WTC11 (cell line): Measurements from ENCODE around the gene SGIP1. TPM values are rescaled to one million over a fixed set of nuclear protein-coding genes. Genes with fewer than 3 reads are reported as not detected.

Experiments used
- ATAC-seq: fragments of 200-7000 bp; cut with Tn5 transposase; 2 replicates; pipeline ENCODE4 v1.10.0; 2021; ENCODE audit warnings: mild to moderate bottlenecking, moderate library complexity
- CTCF ChIA-PET: fragments of 300-600 bp; sonication (Branson Sonifier 250); formaldehyde crosslinking; loops from one replicate; lab custom pipeline; 2021; ENCODE audit warnings: antibody characterized with exemption; lab: Charles Lee
- POLR2A ChIA-PET: fragments of 350-600 bp; sonication (Branson Sonifier 250); formaldehyde crosslinking; loops from one replicate; lab custom pipeline; 2021; ENCODE audit warnings: antibody characterized with exemption; lab: Charles Lee
- DNase-seq: peaks from one replicate; pipeline ENCODE4 v3.0.0; 2021; ENCODE audit warnings: low spot score
- H3K27ac Mint-ChIP-seq: 2 replicates; pipeline ENCODE4 v1.8.0; 2021; ENCODE audit warnings: mixed read lengths
- H3K27me3 Mint-ChIP-seq: 2 replicates; pipeline ENCODE4 v1.8.0; 2021; ENCODE audit warnings: low read depth, mild to moderate bottlenecking, moderate library complexity, mixed read lengths
- H3K36me3 Mint-ChIP-seq: 2 replicates; pipeline ENCODE4 v1.8.0; 2021; ENCODE audit warnings: mixed read lengths
- H3K4me1 Mint-ChIP-seq: 2 replicates; pipeline ENCODE4 v1.8.0; 2022; ENCODE audit warnings: mixed read lengths
- H3K4me3 Mint-ChIP-seq: 2 replicates; pipeline ENCODE4 v1.8.0; 2021; ENCODE audit warnings: mild to moderate bottlenecking, moderate library complexity, mixed read lengths
- H3K9me3 Mint-ChIP-seq: 2 replicates; pipeline ENCODE4 v1.8.0; 2021; ENCODE audit warnings: mixed read lengths
- AFF4 ChIP-seq: sonication (generic); formaldehyde crosslinking; IDR thresholded peaks from 2 replicates; pipeline ENCODE4 v1.8.1; 2023; ENCODE audit warnings: mild to moderate bottlenecking, missing genetic modification reagents, borderline replicate concordance
- ARID4B ChIP-seq: sonication (generic); formaldehyde crosslinking; IDR thresholded peaks from 2 replicates; pipeline ENCODE4 v1.8.0; 2023; ENCODE audit warnings: missing genetic modification reagents, mild to moderate bottlenecking, borderline replicate concordance
- FOXK1 ChIP-seq: sonication (generic); formaldehyde crosslinking; IDR thresholded peaks from 2 replicates; pipeline ENCODE4 v1.8.0; 2022; ENCODE audit warnings: mild to moderate bottlenecking, moderate library complexity, missing genetic modification reagents
- GABPB1 ChIP-seq: sonication (generic); formaldehyde crosslinking; IDR thresholded peaks from 2 replicates; pipeline ENCODE4 v1.8.1; 2023; ENCODE audit warnings: mild to moderate bottlenecking, missing genetic modification reagents
- GRHL2 ChIP-seq: fragments of 250-450 bp; sonication (Bioruptor Pico); IDR thresholded peaks from 2 replicates; pipeline ENCODE4 v1.8.0; 2022; ENCODE audit warnings: mild to moderate bottlenecking, moderate library complexity; ENCODE audit not compliant: insufficient replicate concordance, severe bottlenecking
- HMGXB4 ChIP-seq: sonication (generic); formaldehyde crosslinking; IDR thresholded peaks from 2 replicates; pipeline ENCODE4 v1.8.1; 2023; ENCODE audit warnings: mild to moderate bottlenecking, moderate library complexity, missing genetic modification reagents
- IRF2 ChIP-seq: sonication (generic); formaldehyde crosslinking; IDR thresholded peaks from 2 replicates; pipeline ENCODE4 v1.8.0; 2022; ENCODE audit warnings: low read depth, missing genetic modification reagents, borderline replicate concordance
- KAT7 ChIP-seq: sonication (generic); formaldehyde crosslinking; IDR thresholded peaks from 2 replicates; pipeline ENCODE4 v1.8.1; 2023; ENCODE audit warnings: missing genetic modification reagents, mild to moderate bottlenecking, borderline replicate concordance
- NFYB ChIP-seq: sonication (generic); formaldehyde crosslinking; conservative IDR thresholded peaks from 2 replicates; pipeline ENCODE4 v1.8.0; 2022; ENCODE audit warnings: low read depth, missing genetic modification reagents
- NR3C1 ChIP-seq: sonication (generic); formaldehyde crosslinking; conservative IDR thresholded peaks from 2 replicates; pipeline ENCODE4 v1.8.1; 2023; ENCODE audit warnings: low read depth, mild to moderate bottlenecking, missing genetic modification reagents
- SMAD4 ChIP-seq: sonication (generic); formaldehyde crosslinking; IDR thresholded peaks from 2 replicates; pipeline ENCODE4 v1.8.0; 2022; ENCODE audit warnings: mild to moderate bottlenecking, missing genetic modification reagents
- total RNA-seq: library from RNA; stranded (reverse); gene quantifications from 3 replicates; pipeline ENCODE4 v1.2.3, GENCODE V29; 2021
- TF ChIP-seq, protein P1 (sequence below): fragments of 250-450 bp; sonication (Bioruptor Pico); IDR thresholded peaks from 2 replicates; pipeline ENCODE4 v1.9.0; 2021; ENCODE audit warnings: mild to moderate bottlenecking, borderline replicate concordance
- TF ChIP-seq, protein P2 (sequence below): sonication (generic); formaldehyde crosslinking; IDR thresholded peaks from 2 replicates; pipeline ENCODE4 v1.8.0; 2022; ENCODE audit warnings: mild to moderate bottlenecking, missing genetic modification reagents
- TF ChIP-seq, protein P3 (sequence below): sonication (generic); formaldehyde crosslinking; IDR thresholded peaks from 2 replicates; pipeline ENCODE4 v1.8.1; 2023; ENCODE audit warnings: mild to moderate bottlenecking, missing genetic modification reagents, moderate library complexity

SGIP1 gene
- total RNA-seq, 1 experiment from 2014 or later: 3.9 TPM

GRCh38 chr1:66556161-66556611, 22.2 kb downstream of the SGIP1 start (continued):
- TF ChIP-seq, protein P1, sequence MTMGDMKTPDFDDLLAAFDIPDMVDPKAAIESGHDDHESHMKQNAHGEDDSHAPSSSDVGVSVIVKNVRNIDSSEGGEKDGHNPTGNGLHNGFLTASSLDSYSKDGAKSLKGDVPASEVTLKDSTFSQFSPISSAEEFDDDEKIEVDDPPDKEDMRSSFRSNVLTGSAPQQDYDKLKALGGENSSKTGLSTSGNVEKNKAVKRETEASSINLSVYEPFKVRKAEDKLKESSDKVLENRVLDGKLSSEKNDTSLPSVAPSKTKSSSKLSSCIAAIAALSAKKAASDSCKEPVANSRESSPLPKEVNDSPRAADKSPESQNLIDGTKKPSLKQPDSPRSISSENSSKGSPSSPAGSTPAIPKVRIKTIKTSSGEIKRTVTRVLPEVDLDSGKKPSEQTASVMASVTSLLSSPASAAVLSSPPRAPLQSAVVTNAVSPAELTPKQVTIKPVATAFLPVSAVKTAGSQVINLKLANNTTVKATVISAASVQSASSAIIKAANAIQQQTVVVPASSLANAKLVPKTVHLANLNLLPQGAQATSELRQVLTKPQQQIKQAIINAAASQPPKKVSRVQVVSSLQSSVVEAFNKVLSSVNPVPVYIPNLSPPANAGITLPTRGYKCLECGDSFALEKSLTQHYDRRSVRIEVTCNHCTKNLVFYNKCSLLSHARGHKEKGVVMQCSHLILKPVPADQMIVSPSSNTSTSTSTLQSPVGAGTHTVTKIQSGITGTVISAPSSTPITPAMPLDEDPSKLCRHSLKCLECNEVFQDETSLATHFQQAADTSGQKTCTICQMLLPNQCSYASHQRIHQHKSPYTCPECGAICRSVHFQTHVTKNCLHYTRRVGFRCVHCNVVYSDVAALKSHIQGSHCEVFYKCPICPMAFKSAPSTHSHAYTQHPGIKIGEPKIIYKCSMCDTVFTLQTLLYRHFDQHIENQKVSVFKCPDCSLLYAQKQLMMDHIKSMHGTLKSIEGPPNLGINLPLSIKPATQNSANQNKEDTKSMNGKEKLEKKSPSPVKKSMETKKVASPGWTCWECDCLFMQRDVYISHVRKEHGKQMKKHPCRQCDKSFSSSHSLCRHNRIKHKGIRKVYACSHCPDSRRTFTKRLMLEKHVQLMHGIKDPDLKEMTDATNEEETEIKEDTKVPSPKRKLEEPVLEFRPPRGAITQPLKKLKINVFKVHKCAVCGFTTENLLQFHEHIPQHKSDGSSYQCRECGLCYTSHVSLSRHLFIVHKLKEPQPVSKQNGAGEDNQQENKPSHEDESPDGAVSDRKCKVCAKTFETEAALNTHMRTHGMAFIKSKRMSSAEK (CRISPR knock-in tag): no peak
- TF ChIP-seq GABPB1 (CRISPR knock-in tag) (no peak), NR3C1 (CRISPR knock-in tag) (no peak), GRHL2 (CRISPR knock-in tag) (no peak), FOXK1 (no peak), NFYB (no peak), IRF2 (CRISPR knock-in tag) (no peak), ARID4B (CRISPR knock-in tag) (no peak), SMAD4 (CRISPR knock-in tag) (no peak)
- TF ChIP-seq, protein P2, sequence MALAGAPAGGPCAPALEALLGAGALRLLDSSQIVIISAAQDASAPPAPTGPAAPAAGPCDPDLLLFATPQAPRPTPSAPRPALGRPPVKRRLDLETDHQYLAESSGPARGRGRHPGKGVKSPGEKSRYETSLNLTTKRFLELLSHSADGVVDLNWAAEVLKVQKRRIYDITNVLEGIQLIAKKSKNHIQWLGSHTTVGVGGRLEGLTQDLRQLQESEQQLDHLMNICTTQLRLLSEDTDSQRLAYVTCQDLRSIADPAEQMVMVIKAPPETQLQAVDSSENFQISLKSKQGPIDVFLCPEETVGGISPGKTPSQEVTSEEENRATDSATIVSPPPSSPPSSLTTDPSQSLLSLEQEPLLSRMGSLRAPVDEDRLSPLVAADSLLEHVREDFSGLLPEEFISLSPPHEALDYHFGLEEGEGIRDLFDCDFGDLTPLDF (CRISPR knock-in tag): no peak

DNA sequence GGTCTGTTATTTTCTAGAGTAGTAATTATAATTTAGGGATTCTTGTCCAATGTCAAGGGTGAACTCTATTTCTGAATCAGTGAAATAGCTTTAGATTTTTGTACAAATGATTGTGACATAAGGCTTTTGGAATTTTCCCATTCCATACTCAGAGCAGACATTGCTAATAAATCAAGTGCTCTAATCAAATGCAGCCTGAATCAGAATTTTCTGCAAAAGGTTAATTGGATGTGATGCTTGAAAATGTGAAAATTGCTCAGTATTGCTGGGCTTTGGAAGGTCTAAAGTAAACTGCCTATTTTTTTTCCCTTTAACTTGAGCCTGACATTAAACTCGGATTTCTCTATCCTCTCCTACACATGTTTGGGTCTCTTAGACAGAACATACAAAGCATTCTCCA, 23.2 kb downstream of the SGIP1 start:
- Mint-ChIP-seq H3K36me3 (peaks cover 3% of the 10 kb centered on the region), H3K27ac (no peak overlapping the region), H3K9me3 (peaks cover 3% of the 10 kb centered on the region), H3K4me3 (no peak overlapping the region), H3K4me1 (peaks cover 32% of the 10 kb centered on the region), H3K27me3 (no peaks in the 10 kb centered on the region)
- ATAC-seq (no peak), DNase-seq (no peak)
- CTCF ChIA-PET: no interaction called here
- TF ChIP-seq, protein P2 (CRISPR knock-in tag): no peak
- TF ChIP-seq KAT7 (no peak), FOXK1 (no peak), HMGXB4 (CRISPR knock-in tag) (no peak), AFF4 (CRISPR knock-in tag) (no peak), SMAD4 (CRISPR knock-in tag) (no peak)
- TF ChIP-seq, protein P3, sequence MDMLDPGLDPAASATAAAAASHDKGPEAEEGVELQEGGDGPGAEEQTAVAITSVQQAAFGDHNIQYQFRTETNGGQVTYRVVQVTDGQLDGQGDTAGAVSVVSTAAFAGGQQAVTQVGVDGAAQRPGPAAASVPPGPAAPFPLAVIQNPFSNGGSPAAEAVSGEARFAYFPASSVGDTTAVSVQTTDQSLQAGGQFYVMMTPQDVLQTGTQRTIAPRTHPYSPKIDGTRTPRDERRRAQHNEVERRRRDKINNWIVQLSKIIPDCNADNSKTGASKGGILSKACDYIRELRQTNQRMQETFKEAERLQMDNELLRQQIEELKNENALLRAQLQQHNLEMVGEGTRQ: no peak
- POLR2A ChIA-PET: no interaction called here
